OCI-LY1 (cell line): ENCODE measurements around the gene TXNDC11.

Source experiments
- H2AFZ ChIP-seq: fragments of 200-600 bp; sonication (generic), shearing (Covaris generic); 2 replicates; pipeline ENCODE4 v1.6.0; 2014; ENCODE audit warnings: antibody characterized with exemption, mild to moderate bottlenecking, low read length
- H3F3A ChIP-seq: fragments of 200-600 bp; sonication (generic), shearing (Covaris generic); 2 replicates; pipeline ENCODE4 v1.6.0; 2014; ENCODE audit warnings: mild to moderate bottlenecking, antibody characterized with exemption, low read length, moderate library complexity; ENCODE audit not compliant: insufficient read depth
- H3K27ac ChIP-seq: fragments of 200-600 bp; sonication (generic); 2 replicates; pipeline ENCODE4 v1.5.1; 2014; ENCODE audit warnings: low read length, mixed run types, mild to moderate bottlenecking, low read depth; ENCODE audit not compliant: poor library complexity, severe bottlenecking
- H3K27me3 ChIP-seq: fragments of 200-600 bp; sonication (generic); 2 replicates; pipeline ENCODE4 v1.6.0; 2014; ENCODE audit warnings: antibody characterized with exemption, mild to moderate bottlenecking, low read length, moderate library complexity; ENCODE audit not compliant: insufficient read depth
- H3K36me3 ChIP-seq: fragments of 200-600 bp; sonication (generic); 2 replicates; pipeline ENCODE4 v1.6.1; 2014; ENCODE audit warnings: mild to moderate bottlenecking, antibody characterized with exemption, low read length, moderate library complexity, mixed read lengths; ENCODE audit not compliant: insufficient read depth
- H3K4me1 ChIP-seq: fragments of 200-600 bp; sonication (generic); 2 replicates; pipeline ENCODE4 v1.5.1; 2014; ENCODE audit warnings: mild to moderate bottlenecking, low read length, moderate library complexity; ENCODE audit not compliant: insufficient read depth, severe bottlenecking
- H3K4me2 ChIP-seq: fragments of 200-600 bp; sonication (generic), shearing (Covaris generic); 2 replicates; pipeline ENCODE4 v1.6.1; 2014; ENCODE audit warnings: low read length
- H3K4me3 ChIP-seq: fragments of 200-600 bp; sonication (generic); 2 replicates; pipeline ENCODE4 v1.5.1; 2014; ENCODE audit warnings: low read length, low read depth, mild to moderate bottlenecking, mixed read lengths; ENCODE audit not compliant: poor library complexity, severe bottlenecking
- H3K79me2 ChIP-seq: fragments of 200-600 bp; shearing (Covaris generic); 2 replicates; pipeline ENCODE4 v1.6.1; 2016; ENCODE audit warnings: mixed run types, low read length, mixed read lengths; ENCODE audit not compliant: insufficient read depth
- H3K9ac ChIP-seq: fragments of 200-600 bp; sonication (generic), shearing (Covaris generic); 2 replicates; pipeline ENCODE4 v1.6.1; 2014; ENCODE audit warnings: mild to moderate bottlenecking, low read length, mixed read lengths
- H3K9me2 ChIP-seq: fragments of 200-600 bp; sonication (generic), shearing (Covaris generic); 2 replicates; pipeline ENCODE4 v1.6.1; 2014; ENCODE audit warnings: low read depth, mild to moderate bottlenecking, low read length, mixed read lengths
- H3K9me3 ChIP-seq: fragments of 200-600 bp; shearing (Covaris generic); 2 replicates; pipeline ENCODE4 v1.6.1; 2014; ENCODE audit warnings: low read length, mixed read lengths
- H4K20me1 ChIP-seq: fragments of 200-600 bp; sonication (generic), shearing (Covaris generic); 2 replicates; pipeline ENCODE4 v1.6.0; 2016; ENCODE audit warnings: mild to moderate bottlenecking, low read length; ENCODE audit not compliant: insufficient read depth
- EZH2 ChIP-seq: fragments of 200-600 bp; sonication (generic), shearing (Covaris generic); IDR thresholded peaks from 2 replicates; pipeline ENCODE4 v1.8.0; 2017; ENCODE audit warnings: borderline replicate concordance, mixed run types, mild to moderate bottlenecking, antibody characterized with exemption, low read length, moderate library complexity, mixed read lengths
- TF ChIP-seq, protein P1 (sequence below): fragments of 200-600 bp; sonication (generic), shearing (Covaris generic); IDR thresholded peaks from 2 replicates; pipeline ENCODE4 v1.5.1; 2017; ENCODE audit warnings: mild to moderate bottlenecking, antibody characterized with exemption, low read length, moderate library complexity, mixed read lengths

TXNDC11 gene

DNA sequence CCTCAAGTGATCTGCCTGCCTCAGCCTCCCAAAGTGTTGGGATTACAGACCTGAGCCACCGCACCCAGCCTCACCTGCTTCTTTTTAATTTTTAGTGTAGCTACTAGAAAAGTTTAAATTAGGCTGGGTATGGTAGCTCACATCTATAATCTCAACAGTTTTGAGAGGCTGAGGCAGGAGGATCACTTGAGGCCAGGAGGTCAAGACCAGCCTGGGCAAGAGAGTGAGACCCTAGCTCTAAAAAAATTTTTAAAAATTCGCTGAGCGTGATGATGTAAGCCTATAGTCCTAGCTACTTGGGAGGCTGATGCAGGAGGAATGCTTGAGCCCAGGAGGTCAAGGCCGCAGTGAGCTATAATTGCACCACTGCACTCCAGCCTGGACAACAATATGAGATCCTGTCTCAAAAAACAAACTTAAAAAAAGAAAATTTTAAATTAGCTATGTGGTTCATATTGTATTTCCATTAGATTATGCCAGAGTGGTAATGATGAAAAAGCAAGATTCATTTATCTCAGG, 34.9 kb downstream of the TXNDC11 start:
- Histone ChIP-seq H2AFZ (no peak overlapping the region), H4K20me1 (no peaks in the 10 kb centered on the region), H3K4me1 (peaks cover 22% of the 10 kb centered on the region), H3K79me2 (no peaks in the 10 kb centered on the region), H3K4me3 (no peak overlapping the region), H3K36me3 (peaks cover 54% of the 10 kb centered on the region), H3F3A (no peaks in the 10 kb centered on the region), H3K9me2 (no peaks in the 10 kb centered on the region), H3K4me2 (no peak overlapping the region), H3K27me3 (no peaks in the 10 kb centered on the region), H3K9me3 (no peaks in the 10 kb centered on the region), H3K9ac (no peak overlapping the region), H3K27ac (no peak overlapping the region)
- TF ChIP-seq, protein P1, sequence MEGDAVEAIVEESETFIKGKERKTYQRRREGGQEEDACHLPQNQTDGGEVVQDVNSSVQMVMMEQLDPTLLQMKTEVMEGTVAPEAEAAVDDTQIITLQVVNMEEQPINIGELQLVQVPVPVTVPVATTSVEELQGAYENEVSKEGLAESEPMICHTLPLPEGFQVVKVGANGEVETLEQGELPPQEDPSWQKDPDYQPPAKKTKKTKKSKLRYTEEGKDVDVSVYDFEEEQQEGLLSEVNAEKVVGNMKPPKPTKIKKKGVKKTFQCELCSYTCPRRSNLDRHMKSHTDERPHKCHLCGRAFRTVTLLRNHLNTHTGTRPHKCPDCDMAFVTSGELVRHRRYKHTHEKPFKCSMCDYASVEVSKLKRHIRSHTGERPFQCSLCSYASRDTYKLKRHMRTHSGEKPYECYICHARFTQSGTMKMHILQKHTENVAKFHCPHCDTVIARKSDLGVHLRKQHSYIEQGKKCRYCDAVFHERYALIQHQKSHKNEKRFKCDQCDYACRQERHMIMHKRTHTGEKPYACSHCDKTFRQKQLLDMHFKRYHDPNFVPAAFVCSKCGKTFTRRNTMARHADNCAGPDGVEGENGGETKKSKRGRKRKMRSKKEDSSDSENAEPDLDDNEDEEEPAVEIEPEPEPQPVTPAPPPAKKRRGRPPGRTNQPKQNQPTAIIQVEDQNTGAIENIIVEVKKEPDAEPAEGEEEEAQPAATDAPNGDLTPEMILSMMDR, result no peak
- no peak for TF ChIP-seq EZH2

DNA sequence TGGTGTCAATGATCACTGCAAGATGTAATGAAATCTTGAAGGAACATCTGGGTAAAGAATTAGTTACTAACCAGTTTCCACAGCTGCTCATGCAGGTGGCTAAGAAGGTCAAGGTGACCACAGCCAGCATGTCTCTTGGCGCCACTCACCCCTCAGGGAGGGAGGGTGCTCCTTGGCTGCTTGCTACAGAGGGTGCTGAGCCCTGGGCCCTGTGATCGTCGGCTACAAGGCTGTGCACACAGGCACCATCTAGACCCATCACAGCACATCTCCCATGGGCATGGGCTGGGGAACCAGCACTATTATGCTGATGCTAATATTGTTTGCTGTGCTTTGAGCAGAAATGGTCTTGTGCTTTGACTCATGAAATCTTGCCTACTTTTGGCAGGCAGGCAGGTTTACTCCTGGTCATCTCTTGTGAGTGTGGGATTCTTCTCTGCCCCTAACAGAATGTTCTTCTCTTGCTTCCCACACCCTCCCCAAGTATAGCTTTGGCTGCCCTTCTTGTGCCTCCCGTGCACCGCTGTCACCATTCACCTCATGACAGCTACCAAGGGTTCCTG, 36.4 kb downstream of the TXNDC11 start:
- TF ChIP-seq, protein P1, result no peak
- Histone ChIP-seq H3K9me3 (no peaks in the 10 kb centered on the region), H3K4me2 (no peak overlapping the region), H3K79me2 (no peaks in the 10 kb centered on the region), H3F3A (no peaks in the 10 kb centered on the region), H3K9ac (no peak overlapping the region), H3K27me3 (no peaks in the 10 kb centered on the region), H3K27ac (no peak overlapping the region), H3K9me2 (no peaks in the 10 kb centered on the region), H3K4me3 (no peak overlapping the region), H3K36me3 (peaks cover 53% of the 10 kb centered on the region), H2AFZ (no peak overlapping the region), H4K20me1 (no peaks in the 10 kb centered on the region), H3K4me1 (peaks cover 21% of the 10 kb centered on the region)

DNA sequence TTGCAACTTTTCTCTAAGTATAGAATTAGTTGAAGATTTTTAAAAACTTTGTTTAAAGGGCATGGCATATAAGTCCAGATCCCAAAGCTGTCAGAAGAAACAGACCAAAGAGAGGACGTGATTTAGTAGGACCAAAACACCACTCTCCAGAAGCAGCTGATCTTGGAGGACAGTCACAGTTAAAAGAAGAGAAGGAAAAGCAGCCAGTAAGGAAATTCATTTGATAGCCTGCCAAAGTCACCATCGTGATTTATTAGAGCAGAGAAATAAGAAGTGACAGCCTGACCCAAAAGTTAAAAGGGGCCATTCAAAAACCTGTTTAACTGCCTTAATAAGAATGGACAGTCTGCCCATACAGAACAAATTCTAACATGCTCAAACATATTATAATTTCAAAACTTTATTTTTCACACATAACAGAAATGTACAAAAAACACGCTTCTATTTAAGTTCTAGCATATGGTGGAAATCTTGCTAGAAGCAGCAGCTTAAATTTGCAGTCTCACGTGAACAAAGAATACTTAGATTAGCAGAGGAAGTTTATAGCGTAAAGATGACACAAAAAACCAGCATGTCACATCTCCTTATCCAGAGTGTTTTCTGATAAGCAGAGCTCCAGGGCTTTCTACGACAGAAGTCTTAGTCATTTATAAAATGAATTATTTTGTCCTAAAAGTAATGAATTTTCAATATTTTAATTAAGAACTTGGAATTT, 37.2 kb downstream of the TXNDC11 start:
- peaks cover 14% of the 10 kb centered on the region for H3K4me1 ChIP-seq
- no peak overlapping the region for H3K4me3 ChIP-seq
- H4K20me1 ChIP-seq, result no peaks in the 10 kb centered on the region
- no peak overlapping the region for H3K9ac ChIP-seq
- H3K79me2 ChIP-seq, result no peaks in the 10 kb centered on the region
- H3K9me3 ChIP-seq, result no peaks in the 10 kb centered on the region
- H3K36me3 ChIP-seq, result peaks cover 55% of the 10 kb centered on the region
- TF ChIP-seq EZH2, result no peak
- TF ChIP-seq, protein P1, result no peak
- no peaks in the 10 kb centered on the region for H3F3A ChIP-seq
- no peaks in the 10 kb centered on the region for H3K9me2 ChIP-seq
- no peak overlapping the region for H2AFZ ChIP-seq
- H3K4me2 ChIP-seq, result no peak overlapping the region
- no peaks in the 10 kb centered on the region for H3K27me3 ChIP-seq
- no peak overlapping the region for H3K27ac ChIP-seq
